Hepatocyte (in vitro differentiated cells): Measurements from ENCODE around the gene FXYD6.

Source experiments
- EZH2 ChIP-seq: fragments of 200-600 bp; sonication (generic); IDR thresholded peaks from 2 replicates; pipeline ENCODE4 v1.6.1; 2016; ENCODE audit warnings: antibody characterized with exemption, mild to moderate bottlenecking, borderline replicate concordance
- EZH2phosphoT487 ChIP-seq: fragments of 200-600 bp; sonication (generic); IDR thresholded peaks from one replicate; pipeline ENCODE4 v1.6.1; 2018; ENCODE audit warnings: antibody characterized with exemption, mild to moderate bottlenecking, low read depth, moderate library complexity; ENCODE audit not compliant: unreplicated experiment, severe bottlenecking
- TF ChIP-seq, protein P1 (sequence below): fragments of 200-600 bp; sonication (generic); IDR thresholded peaks from 2 replicates; pipeline ENCODE4 v1.5.1; 2016; ENCODE audit warnings: antibody characterized with exemption, mild to moderate bottlenecking; ENCODE audit not compliant: poor library complexity

DNA sequence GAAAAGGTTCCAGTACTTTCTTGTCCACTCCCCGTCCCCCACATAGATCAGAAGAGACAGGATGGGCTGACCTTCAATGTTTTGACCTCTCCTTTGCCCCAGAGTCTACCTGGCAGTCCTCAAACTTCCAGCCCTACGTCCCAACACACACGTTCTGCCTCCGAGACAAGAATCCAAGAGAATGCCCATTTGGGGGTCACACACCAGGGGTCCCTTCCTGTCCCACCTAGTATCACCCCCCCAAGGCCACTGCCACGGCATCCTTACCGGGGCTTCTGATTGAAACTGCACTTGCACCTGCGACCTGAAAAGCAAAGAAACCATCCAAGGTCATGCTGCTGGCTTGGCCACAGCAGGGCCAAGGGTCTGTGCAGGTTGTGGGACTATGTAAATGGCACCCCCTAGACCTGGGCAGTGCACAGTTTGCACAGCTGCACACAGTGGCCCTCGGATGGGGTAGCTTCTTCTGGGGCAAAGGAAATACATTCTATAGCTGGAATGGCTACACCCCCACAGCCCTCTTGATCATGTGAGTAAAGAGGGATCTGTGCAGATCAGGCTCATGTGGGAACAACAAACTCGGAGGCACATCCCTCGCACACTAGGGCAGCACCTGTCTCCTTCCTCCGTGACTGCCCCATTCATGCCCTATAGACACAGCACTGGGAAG, 35.4 kb downstream of the FXYD6 start:
- TF ChIP-seq, protein P1, sequence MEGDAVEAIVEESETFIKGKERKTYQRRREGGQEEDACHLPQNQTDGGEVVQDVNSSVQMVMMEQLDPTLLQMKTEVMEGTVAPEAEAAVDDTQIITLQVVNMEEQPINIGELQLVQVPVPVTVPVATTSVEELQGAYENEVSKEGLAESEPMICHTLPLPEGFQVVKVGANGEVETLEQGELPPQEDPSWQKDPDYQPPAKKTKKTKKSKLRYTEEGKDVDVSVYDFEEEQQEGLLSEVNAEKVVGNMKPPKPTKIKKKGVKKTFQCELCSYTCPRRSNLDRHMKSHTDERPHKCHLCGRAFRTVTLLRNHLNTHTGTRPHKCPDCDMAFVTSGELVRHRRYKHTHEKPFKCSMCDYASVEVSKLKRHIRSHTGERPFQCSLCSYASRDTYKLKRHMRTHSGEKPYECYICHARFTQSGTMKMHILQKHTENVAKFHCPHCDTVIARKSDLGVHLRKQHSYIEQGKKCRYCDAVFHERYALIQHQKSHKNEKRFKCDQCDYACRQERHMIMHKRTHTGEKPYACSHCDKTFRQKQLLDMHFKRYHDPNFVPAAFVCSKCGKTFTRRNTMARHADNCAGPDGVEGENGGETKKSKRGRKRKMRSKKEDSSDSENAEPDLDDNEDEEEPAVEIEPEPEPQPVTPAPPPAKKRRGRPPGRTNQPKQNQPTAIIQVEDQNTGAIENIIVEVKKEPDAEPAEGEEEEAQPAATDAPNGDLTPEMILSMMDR = no peak
- no peak for TF ChIP-seq EZH2
- TF ChIP-seq EZH2phosphoT487 = no peak
